Measurements from ENCODE around the gene TACC2. TPM values are rescaled to one million over a fixed set of nuclear protein-coding genes. Genes with fewer than 3 reads are reported as not detected.

Gene TACC2
- total and polyA plus RNA-seq, 2 donors (not counting 1 experiment from before 2014, with no cell fraction given), result not detected

- H2AFZ ChIP-seq (ENCODE audit: insufficient read depth, low read depth, low read length, poor library complexity, severe bottlenecking), result no peak overlapping the region
- no peaks in the 10 kb centered on the region for H3K9me3 Mint-ChIP-seq (ENCODE audit: insufficient read depth)
- no peak overlapping the region for H3K27ac Mint-ChIP-seq
- intact Hi-C loops (cut with micrococcal nuclease), result no loop called here
- H3K27me3 ChIP-seq (replicated peaks in 1 of 4; ENCODE audit: control extremely low read depth in 1 of 4, control insufficient read depth in 3 of 4, insufficient read depth in 4 of 4, low read length in 3 of 4), result no peaks in the 10 kb centered on the region
- H3K4me2 ChIP-seq (replicated peaks; ENCODE audit: low read depth, low read length, poor library complexity, severe bottlenecking), result no peak overlapping the region
- no peak for ATAC-seq (ENCODE audit: low read depth)
- DNase-seq, result no peak
- no peaks in the 10 kb centered on the region for H3K4me1 ChIP-seq (ENCODE audit: control insufficient read depth in 2 of 2, insufficient read depth in 2 of 2, low read length in 2 of 2)
- no peaks in the 10 kb centered on the region for H3K36me3 ChIP-seq (replicated peaks in 1 of 2; ENCODE audit: control extremely low read depth in 1 of 2, control insufficient read depth in 1 of 2, extremely low read depth in 1 of 2, insufficient read depth in 2 of 2, low read length in 1 of 2)
- no peak overlapping the region for H3K9ac ChIP-seq (ENCODE audit: low read length)
- TF ChIP-seq CTCF (IDR thresholded peaks at IDR 0.05) (no peak), EZH2 (IDR thresholded peaks at IDR 0.05; ENCODE audit: borderline replicate concordance, insufficient read depth, low read depth, low read length, poor library complexity, severe bottlenecking) (no peak)
- POLR2A ChIA-PET, result no interaction called here
- WGBS (ENCODE audit: insufficient coverage), result 93% methylated on average over 10 of the region's 11 CpGs
- H3K27me3 Mint-ChIP-seq, result peaks cover 3% of the 10 kb centered on the region
- H3K9me3 ChIP-seq (ENCODE audit: control extremely low read depth in 1 of 3, control insufficient read depth in 2 of 3, insufficient read depth in 1 of 3, low read length in 2 of 3), result no peaks in the 10 kb centered on the region
- H3K4me3 Mint-ChIP-seq, result no peak overlapping the region
- CTCF ChIA-PET, result no interaction called here
- H4K20me1 ChIP-seq (ENCODE audit: control insufficient read depth, insufficient read depth, low read length, poor library complexity, severe bottlenecking), result no peaks in the 10 kb centered on the region
- no peak overlapping the region for H3K4me3 ChIP-seq (ENCODE audit: control extremely low read depth in 1 of 5, extremely low read depth in 1 of 5, insufficient read depth in 1 of 5, low read depth in 2 of 5, low read length in 4 of 5)
- H3K4me1 Mint-ChIP-seq, result no peaks in the 10 kb centered on the region
- H3K79me2 ChIP-seq (ENCODE audit: control insufficient read depth, insufficient read depth, low read length), result no peaks in the 10 kb centered on the region
- no peak overlapping the region for H3K27ac ChIP-seq (ENCODE audit: low read length in 2 of 2)
Measured at GRCh38 chr10:122233857-122234348, 244.9 kb downstream of the TACC2 start.

GRCh38 chr10:122234416-122234815 lies 245.5 kb downstream of the TACC2 start:
- H3K4me3 Mint-ChIP-seq, result no peak overlapping the region
- H4K20me1 ChIP-seq (ENCODE audit: control insufficient read depth, insufficient read depth, low read length, poor library complexity, severe bottlenecking), result no peaks in the 10 kb centered on the region
- H3K9me3 Mint-ChIP-seq (ENCODE audit: insufficient read depth), result no peaks in the 10 kb centered on the region
- POLR2A ChIA-PET, result no interaction called here
- WGBS (ENCODE audit: insufficient coverage), result no CpG with 5 or more reads among the region's 2 CpGs
- no peak overlapping the region for H3K27ac Mint-ChIP-seq
- intact Hi-C loops (cut with micrococcal nuclease), result no loop called here
- no peaks in the 10 kb centered on the region for H3K79me2 ChIP-seq (ENCODE audit: control insufficient read depth, insufficient read depth, low read length)
- ATAC-seq (ENCODE audit: low read depth) (no peak), DNase-seq (no peak)
- TF ChIP-seq CTCF (IDR thresholded peaks at IDR 0.05), result no peak
- H3K27me3 Mint-ChIP-seq, result peaks cover 3% of the 10 kb centered on the region
- CTCF ChIA-PET, result no interaction called here
- no peak overlapping the region for H2AFZ ChIP-seq (ENCODE audit: insufficient read depth, low read depth, low read length, poor library complexity, severe bottlenecking)
- no peak overlapping the region for H3K27ac ChIP-seq (ENCODE audit: low read length in 2 of 2)
- no peaks in the 10 kb centered on the region for H3K4me1 ChIP-seq (ENCODE audit: control insufficient read depth in 2 of 2, insufficient read depth in 2 of 2, low read length in 2 of 2)
- H3K4me2 ChIP-seq (replicated peaks; ENCODE audit: low read depth, low read length, poor library complexity, severe bottlenecking), result no peak overlapping the region
- H3K36me3 ChIP-seq (replicated peaks in 1 of 2; ENCODE audit: control extremely low read depth in 1 of 2, control insufficient read depth in 1 of 2, extremely low read depth in 1 of 2, insufficient read depth in 2 of 2, low read length in 1 of 2), result no peaks in the 10 kb centered on the region
- H3K4me3 ChIP-seq (ENCODE audit: control extremely low read depth in 1 of 5, extremely low read depth in 1 of 5, insufficient read depth in 1 of 5, low read depth in 2 of 5, low read length in 4 of 5), result no peak overlapping the region
- H3K9ac ChIP-seq (ENCODE audit: low read length), result no peak overlapping the region
- no peaks in the 10 kb centered on the region for H3K9me3 ChIP-seq (ENCODE audit: control extremely low read depth in 1 of 3, control insufficient read depth in 2 of 3, insufficient read depth in 1 of 3, low read length in 2 of 3)
- no peaks in the 10 kb centered on the region for H3K27me3 ChIP-seq (replicated peaks in 1 of 4; ENCODE audit: control extremely low read depth in 1 of 4, control insufficient read depth in 3 of 4, insufficient read depth in 4 of 4, low read length in 3 of 4)
- no peaks in the 10 kb centered on the region for H3K4me1 Mint-ChIP-seq

All from B cell (primary cell).